HG03095 (cell line): ENCODE data around the gene CLIC5.

ENCODE experiments used
- ATAC-seq: cut with Tn5 transposase; IDR thresholded peaks from one replicate; pipeline ENCODE4 v1.9.1; 2021; ENCODE audit warnings: moderate library complexity; ENCODE audit not compliant: unreplicated experiment

CLIC5 gene

GRCh38 chr6:45899683-45899946, 116.0 kb downstream of the CLIC5 start:
- no peak for ATAC-seq

- ATAC-seq: no peak
Observed at GRCh38 chr6:45898941-45899682, 116.5 kb downstream of the CLIC5 start.

- no peak for ATAC-seq
Observed at GRCh38 chr6:45896783-45897441, 118.7 kb downstream of the CLIC5 start.

DNA sequence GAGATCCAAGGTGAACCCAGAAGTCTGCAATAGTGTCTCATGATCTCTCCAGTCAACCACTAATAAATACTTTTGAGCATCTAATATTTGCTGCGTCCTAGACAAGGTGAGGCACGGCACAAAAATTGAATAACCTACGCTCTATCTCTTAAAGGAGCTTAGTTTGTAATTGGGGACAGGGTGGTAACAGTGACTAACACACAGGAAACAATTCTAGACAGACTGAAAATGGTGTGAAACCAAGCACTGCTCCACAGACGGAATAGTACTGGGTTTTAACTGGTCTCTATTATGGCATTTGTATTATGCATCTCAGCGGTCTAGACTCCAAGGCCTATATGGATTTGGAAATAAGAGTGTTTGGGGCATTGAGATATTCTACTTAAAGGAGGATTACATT, 120.1 kb downstream of the CLIC5 start:
- no peak for ATAC-seq

DNA sequence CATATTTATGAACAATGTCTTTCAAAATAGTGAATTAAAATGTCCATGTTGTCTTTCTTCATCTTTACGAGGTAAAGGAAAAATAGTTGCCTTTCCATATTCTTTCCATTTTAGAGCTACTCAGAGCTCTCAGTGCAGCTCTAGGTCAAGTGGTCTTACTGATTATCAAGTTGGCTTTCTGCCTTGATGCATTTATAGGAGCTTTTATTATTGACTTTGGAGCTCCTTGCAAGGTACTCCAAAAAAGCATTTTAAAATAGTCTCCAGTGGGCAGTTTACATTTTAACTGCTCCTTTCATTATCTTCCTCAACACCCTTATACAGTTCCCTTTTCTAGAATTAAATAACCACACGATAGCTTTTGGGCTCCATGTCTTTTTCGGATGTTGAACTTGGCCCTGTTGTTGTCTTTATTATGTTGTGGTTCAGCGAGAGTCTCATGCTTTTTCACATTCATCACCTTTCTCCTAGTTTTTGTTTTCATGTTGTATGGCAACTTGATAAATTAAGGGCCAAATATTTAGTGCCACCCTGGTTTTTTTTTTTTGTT, 122.9 kb downstream of the CLIC5 start:
- no peak for ATAC-seq

GRCh38 chr6:45892196-45892595, 123.5 kb downstream of the CLIC5 start:
- no peak for ATAC-seq

- no peak for ATAC-seq
Observed at GRCh38 chr6:45886776-45887175, 128.9 kb downstream of the CLIC5 start.

DNA sequence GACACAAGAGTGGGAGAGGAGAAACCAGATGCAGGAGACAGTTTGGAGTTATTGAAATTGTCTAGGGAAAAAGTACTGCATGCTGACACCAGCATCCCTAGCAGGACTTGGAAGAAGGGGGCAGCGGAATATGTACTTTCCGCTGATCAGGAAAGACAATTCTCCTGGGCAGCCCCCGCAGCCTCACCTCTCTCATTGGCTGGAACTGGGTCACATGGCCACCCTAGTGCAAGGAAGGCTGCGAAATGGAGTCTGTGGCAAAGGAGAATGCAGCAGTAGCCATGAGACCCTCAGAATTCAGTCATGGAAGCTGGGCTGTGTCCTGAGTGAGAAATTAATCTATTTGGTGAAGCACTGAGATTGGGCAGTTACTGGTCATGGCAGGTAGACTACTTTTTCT, 131.3 kb downstream of the CLIC5 start:
- no peak for ATAC-seq

DNA sequence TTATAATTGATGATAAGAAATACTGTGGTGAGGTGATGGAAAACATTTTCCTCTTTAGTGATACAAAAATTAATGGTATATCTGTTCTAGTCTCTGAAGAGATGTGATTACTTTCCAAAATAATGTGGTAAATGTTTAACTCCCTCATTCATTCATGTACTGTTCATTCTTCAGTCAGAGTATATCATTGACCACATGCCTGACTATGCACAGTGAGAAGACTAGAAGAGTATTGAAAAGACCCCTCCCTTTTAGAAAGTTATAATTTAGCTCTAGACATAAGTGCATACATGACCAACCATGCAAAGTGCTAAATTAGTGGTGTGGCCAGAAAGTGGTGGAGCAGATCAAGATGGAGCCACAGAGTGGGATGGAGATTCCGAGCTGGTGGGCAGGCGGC, 133.0 kb downstream of the CLIC5 start:
- ATAC-seq: no peak

DNA sequence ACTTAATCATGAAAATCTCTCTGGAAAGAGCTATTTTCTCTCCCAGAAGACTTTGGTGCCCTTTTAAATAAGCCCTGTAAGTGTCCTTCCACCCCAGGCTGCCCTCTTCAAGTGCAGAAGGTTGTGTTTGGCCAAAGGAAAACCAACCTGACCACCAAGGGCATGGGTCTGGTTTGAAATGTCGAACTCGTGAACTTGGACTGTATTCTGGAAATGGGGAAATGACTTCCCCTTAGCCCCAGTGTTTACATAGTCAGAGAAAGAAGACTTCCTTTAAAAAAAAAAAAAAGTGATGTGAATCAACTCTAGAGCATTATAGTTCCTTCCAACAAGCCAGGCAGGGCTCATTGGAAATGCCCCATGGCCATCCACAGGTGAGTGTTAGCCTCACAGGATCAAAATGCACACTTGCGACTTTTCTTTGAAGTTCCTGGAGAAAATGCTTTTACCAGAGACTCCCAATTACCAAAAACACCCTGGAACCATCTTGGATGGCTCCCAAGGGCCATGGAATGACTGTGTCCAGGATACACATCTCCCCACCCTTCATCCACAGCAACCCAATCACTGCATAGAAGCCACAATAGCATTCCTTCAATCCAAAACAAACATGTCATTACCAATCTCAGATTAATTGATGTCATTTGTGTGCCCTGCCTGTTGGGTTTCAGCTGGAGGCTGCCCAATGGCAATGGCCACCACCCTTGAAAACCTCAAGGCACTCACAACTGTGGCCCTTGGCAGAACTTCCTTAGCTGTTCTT, 133.8 kb downstream of the CLIC5 start:
- ATAC-seq: no peak

DNA sequence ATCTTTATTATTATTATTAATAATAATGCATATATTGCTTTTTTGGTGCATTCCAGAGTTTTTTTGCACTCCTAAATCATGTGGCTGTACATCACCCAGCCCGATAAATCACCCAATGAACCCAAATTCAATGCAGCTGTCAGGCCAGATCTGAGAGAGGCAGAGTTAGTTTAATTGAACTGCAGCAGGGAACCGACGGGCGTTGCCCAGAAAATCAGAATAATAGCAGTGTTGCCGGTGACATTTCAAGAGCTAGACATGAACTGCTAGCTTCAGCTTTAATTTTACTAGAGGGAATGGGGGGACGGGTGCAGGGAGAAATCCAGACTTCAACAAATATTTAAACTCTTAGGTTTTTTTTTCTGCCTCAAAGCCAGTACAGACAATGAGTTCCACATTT, 135.0 kb downstream of the CLIC5 start:
- no peak for ATAC-seq

GRCh38 chr6:45880159-45880558, 135.5 kb downstream of the CLIC5 start:
- no peak for ATAC-seq

DNA sequence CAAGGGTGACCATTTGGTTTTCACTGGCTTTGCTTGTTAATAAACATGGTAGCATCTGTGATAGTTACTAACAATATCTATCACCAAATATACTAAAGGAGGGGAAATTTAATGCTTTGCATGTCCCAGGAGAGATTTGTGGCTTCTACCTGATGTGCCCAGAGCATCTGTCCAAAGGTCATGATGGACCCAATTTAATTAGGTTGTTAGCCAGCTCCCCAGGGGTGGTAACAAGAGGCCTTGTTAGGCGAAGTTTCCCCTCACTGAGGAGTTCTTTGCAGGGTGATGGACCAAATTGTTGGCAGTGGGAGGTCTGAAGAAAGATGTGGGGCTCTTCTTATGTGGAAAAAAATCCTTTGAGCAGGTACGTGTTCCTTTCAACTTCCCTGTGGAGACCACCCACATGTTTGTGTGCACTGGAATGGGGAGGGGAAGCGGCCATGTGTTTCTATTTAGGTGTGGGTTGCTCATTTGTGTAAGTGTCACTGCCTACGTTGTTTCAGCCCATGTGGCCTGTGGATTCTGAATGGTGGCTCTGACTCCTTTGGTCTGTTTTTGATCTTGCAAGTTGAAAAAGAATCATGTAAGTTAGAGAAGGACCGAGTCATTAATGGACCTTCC, 137.6 kb downstream of the CLIC5 start:
- no peak for ATAC-seq

GRCh38 chr6:45872827-45873365, 142.8 kb downstream of the CLIC5 start:
- ATAC-seq: no peak

DNA sequence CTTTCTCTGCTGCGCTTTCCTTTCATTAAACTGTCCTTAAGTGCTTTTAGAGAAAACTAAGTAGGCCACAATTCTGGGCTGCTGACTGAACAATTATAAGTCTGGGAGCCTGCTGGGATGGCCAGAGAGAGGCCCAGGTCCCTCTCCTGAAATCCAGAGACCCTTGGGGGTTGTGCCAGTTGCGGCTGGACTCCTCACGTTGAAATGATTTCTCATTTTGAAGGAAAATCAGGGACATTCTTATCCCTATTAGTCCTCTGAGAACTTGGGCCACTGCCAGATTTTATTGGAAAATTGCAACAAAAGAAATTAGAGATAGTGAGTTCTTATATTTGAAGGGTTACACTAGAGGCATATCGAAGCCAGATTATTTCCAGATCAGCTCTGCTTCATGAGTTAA, 145.1 kb downstream of the CLIC5 start:
- ATAC-seq: no peak

- no peak for ATAC-seq
Observed at GRCh38 chr6:45864651-45865050, 151.0 kb downstream of the CLIC5 start.

- ATAC-seq: no peak
Observed at GRCh38 chr6:45858691-45859090, 157.0 kb downstream of the CLIC5 start.

DNA sequence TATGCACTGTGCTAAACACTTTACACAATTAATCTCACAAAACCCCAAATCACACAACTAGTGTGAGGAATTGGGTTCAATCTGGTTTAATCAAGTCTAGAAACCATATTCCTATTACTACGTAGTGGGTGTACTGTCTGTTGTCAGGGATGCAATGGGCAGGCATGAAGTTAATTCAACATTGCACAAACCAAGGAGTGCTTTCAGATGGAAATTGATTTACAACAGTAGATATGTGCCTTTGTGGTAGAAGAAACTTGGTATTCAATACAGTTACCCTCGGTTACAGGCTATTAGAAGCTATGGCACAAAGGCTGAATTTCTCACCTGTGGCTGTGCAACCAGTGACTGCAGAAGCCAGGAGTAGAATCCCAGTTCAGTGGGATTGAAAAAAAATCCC, 157.8 kb downstream of the CLIC5 start:
- ATAC-seq: no peak

DNA sequence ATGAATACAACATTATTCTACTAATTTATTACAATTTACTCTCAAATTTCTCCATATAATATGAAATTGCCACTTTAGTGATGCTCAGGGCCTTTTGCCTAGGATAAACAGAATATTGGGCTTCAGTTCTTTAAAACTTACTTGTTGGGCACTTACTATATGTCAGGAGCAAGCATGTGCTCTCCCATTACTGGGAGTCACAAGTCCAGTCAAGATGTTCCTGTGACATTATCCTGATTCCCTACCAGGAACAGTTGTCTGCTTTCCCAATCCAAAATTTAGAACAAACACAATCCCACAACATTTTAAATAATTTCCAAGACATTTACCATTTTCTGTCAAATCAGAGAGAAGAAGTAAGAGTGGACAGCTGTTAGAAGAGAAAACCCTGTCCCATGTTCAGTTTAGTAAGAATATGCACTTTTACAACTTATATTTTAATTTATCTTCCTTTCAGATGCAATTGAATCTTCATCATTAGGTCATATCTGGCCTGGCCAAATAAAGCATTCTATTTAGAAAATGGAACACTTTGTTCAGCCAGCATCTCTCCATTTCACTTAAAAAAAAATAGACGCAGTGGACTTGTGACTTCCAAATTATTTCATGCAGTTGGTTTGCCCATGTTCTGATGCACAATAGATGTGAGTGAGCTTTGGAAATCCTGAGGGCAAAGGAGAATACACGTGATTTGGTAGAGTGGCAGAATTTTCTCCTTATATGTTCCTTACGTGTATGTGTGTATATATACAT, 159.8 kb downstream of the CLIC5 start:
- no peak for ATAC-seq

DNA sequence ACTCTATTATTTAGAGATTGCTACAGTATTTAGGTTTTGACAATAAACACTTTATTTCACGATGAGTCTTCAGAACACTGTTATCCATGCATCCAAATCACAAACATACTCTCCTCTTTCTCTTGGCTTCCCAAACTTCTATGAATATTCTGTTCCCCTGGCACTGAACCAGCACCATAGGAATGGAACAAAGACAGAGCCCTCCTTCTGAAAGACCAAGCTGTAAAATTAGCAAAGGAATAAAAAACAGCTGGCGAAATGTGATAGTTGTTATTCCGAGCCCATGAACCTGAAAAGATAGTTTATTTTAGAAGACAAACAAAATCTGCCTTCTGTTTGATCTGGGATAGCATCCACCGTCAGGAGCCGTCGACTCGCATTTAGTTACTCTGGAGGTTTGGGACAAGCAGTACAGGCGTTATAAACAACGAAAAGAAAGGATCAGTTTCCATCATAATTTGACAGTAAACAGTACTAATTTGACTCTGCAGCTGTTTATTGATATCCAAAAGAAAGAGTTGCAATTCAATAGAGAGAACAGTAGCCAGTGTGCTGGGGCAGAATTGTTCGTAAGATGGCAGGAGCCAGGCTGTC, 161.4 kb downstream of the CLIC5 start:
- no peak for ATAC-seq
